ENCODE measurements around the gene ATP6V1G1. TPM values are rescaled to one million over a fixed set of nuclear protein-coding genes. Genes with fewer than 3 reads are reported as not detected.
A peak's percentile ranks its signal among the peaks of the same experiment; 100 is the strongest.

ATP6V1G1 gene
- total and polyA plus RNA-seq, 2 of the 13 experiments (the other 11 are each of a cell fraction or from before 2014, with no cell fraction given) = 108 to 158 TPM

DNA sequence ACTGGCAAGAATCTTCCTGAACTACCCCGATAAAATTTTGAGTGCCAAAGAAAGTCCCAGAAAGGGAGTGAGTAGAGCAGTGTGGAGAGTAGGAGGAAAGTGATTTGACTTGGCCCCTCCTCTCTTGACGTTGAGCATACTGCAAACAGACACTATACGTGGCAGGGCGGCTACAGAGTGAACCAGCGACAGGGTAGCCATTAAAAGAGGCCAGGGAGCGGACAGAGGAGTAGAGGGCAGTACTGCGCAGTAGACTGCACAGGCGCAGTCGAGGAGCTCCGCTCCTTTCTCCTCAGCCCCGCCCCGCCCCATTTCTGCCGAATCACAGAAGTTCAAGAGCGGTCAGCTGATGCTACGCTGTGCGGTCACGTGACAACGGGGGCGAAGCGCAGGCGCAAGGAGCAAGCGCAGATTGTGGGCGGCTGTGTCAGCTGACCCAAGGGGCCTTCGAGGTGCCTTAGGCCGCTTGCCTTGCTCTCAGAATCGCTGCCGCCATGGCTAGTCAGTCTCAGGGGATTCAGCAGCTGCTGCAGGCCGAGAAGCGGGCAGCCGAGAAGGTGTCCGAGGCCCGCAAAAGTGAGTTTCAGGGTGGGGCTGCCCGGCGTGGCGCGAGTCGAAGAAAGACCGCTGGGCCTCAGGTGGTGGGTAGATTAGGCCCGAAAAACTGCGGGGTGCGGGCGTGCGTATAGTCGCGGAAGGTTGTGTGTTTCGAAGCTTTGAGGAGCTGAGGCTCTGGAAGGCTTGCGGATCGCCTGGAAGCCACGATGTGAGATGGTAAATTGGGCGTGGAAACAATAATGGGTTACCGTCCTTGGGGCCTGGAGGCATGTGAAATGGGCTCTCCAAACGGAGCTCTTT lies at the start of gene ATP6V1G1 (continued):
- TF ChIP-seq, protein P1, sequence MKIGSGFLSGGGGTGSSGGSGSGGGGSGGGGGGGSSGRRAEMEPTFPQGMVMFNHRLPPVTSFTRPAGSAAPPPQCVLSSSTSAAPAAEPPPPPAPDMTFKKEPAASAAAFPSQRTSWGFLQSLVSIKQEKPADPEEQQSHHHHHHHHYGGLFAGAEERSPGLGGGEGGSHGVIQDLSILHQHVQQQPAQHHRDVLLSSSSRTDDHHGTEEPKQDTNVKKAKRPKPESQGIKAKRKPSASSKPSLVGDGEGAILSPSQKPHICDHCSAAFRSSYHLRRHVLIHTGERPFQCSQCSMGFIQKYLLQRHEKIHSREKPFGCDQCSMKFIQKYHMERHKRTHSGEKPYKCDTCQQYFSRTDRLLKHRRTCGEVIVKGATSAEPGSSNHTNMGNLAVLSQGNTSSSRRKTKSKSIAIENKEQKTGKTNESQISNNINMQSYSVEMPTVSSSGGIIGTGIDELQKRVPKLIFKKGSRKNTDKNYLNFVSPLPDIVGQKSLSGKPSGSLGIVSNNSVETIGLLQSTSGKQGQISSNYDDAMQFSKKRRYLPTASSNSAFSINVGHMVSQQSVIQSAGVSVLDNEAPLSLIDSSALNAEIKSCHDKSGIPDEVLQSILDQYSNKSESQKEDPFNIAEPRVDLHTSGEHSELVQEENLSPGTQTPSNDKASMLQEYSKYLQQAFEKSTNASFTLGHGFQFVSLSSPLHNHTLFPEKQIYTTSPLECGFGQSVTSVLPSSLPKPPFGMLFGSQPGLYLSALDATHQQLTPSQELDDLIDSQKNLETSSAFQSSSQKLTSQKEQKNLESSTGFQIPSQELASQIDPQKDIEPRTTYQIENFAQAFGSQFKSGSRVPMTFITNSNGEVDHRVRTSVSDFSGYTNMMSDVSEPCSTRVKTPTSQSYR (CRISPR knock-in tag; IDR thresholded peaks at IDR 0.05; ENCODE audit: borderline replicate concordance) = no peak
- TF ChIP-seq HMG20B (CRISPR knock-in tag; conservative IDR thresholded peaks at IDR 0.05) (peak; percentile 15; the same call in 1 of the 2 replicates), ZNF24 (IDR thresholded peaks at IDR 0.05) (no peak), POLR2AphosphoS5 (IDR thresholded peaks at IDR 0.05; ENCODE audit: low read depth, low read length) (peak; percentile 98), ZMAT3 (CRISPR knock-in tag; conservative IDR thresholded peaks at IDR 0.05) (peak; percentile 92), ZNF562 (CRISPR knock-in tag; IDR thresholded peaks at IDR 0.05; ENCODE audit: borderline replicate concordance) (no peak), TMF1 (CRISPR knock-in tag; IDR thresholded peaks at IDR 0.05; ENCODE audit: low read depth) (0 out of 2 replicates have a peak, but pooled peaks have one; percentile 81), ZNF430 (CRISPR knock-in tag; IDR thresholded peaks at IDR 0.05) (peak; percentile 37), CENPX (CRISPR knock-in tag; IDR thresholded peaks at IDR 0.05) (no peak), RBM22 (optimal IDR thresholded peaks at IDR 0.05; ENCODE audit: low read length) (no peak), YEATS2 (CRISPR knock-in tag; IDR thresholded peaks at IDR 0.05; ENCODE audit: borderline replicate concordance) (peak; percentile 96), NCOR1 (IDR thresholded peaks at IDR 0.05; ENCODE audit: borderline replicate concordance, low read length) (peak; percentile 78; the same call in 1 of the 2 replicates), ZNF337 (CRISPR knock-in tag; IDR thresholded peaks at IDR 0.05; ENCODE audit: borderline replicate concordance, low read depth) (no peak), MIXL1 (CRISPR knock-in tag; IDR thresholded peaks at IDR 0.05) (peak; percentile 38; the same call in 1 of the 2 replicates), ZNF772 (CRISPR knock-in tag; IDR thresholded peaks at IDR 0.05) (peak; percentile 51), PCBP1 (IDR thresholded peaks at IDR 0.05; ENCODE audit: borderline replicate concordance, low read depth, low read length) (0 out of 2 replicates have a peak, but pooled peaks have one; percentile 50), NRL (CRISPR knock-in tag; IDR thresholded peaks at IDR 0.05; ENCODE audit: borderline replicate concordance) (peak; percentile 92; the same call in 1 of the 2 replicates)
- TF ChIP-seq, protein P2, sequence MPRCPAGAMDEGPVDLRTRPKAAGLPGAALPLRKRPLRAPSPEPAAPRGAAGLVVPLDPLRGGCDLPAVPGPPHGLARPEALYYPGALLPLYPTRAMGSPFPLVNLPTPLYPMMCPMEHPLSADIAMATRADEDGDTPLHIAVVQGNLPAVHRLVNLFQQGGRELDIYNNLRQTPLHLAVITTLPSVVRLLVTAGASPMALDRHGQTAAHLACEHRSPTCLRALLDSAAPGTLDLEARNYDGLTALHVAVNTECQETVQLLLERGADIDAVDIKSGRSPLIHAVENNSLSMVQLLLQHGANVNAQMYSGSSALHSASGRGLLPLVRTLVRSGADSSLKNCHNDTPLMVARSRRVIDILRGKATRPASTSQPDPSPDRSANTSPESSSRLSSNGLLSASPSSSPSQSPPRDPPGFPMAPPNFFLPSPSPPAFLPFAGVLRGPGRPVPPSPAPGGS (CRISPR knock-in tag; IDR thresholded peaks at IDR 0.05) = no peak
- TF ChIP-seq, protein P3, sequence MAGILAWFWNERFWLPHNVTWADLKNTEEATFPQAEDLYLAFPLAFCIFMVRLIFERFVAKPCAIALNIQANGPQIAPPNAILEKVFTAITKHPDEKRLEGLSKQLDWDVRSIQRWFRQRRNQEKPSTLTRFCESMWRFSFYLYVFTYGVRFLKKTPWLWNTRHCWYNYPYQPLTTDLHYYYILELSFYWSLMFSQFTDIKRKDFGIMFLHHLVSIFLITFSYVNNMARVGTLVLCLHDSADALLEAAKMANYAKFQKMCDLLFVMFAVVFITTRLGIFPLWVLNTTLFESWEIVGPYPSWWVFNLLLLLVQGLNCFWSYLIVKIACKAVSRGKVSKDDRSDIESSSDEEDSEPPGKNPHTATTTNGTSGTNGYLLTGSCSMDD (CRISPR knock-in tag; IDR thresholded peaks at IDR 0.05) = no peak
- TF ChIP-seq, protein P4, sequence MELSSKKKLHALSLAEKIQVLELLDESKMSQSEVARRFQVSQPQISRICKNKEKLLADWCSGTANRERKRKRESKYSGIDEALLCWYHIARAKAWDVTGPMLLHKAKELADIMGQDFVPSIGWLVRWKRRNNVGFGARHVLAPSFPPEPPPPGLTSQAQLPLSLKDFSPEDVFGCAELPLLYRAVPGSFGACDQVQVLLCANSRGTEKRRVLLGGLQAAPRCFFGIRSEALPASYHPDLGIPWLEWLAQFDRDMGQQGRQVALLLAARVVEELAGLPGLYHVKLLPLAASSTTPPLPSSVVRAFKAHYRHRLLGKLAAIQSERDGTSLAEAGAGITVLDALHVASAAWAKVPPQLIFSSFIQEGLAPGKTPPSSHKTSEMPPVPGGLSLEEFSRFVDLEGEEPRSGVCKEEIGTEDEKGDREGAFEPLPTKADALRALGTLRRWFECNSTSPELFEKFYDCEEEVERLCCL (CRISPR knock-in tag; IDR thresholded peaks at IDR 0.05; ENCODE audit: borderline replicate concordance) = 0 out of 2 replicates have a peak, but pooled peaks have one; percentile 54
- TF ChIP-seq, protein P5, sequence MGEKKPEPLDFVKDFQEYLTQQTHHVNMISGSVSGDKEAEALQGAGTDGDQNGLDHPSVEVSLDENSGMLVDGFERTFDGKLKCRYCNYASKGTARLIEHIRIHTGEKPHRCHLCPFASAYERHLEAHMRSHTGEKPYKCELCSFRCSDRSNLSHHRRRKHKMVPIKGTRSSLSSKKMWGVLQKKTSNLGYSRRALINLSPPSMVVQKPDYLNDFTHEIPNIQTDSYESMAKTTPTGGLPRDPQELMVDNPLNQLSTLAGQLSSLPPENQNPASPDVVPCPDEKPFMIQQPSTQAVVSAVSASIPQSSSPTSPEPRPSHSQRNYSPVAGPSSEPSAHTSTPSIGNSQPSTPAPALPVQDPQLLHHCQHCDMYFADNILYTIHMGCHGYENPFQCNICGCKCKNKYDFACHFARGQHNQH (CRISPR knock-in tag; IDR thresholded peaks at IDR 0.05) = peak; percentile 41; the same call in 1 of the 2 replicates
